NT2/D1 (cell line): ENCODE data around the gene GPR37L1.

ENCODE experiments used
- SUZ12 ChIP-seq: IDR thresholded peaks from 2 replicates; pipeline ENCODE4 v1.6.1; 2011; ENCODE audit not compliant: insufficient read length, insufficient read depth; ENCODE audit errors: extremely low read depth
- YY1 ChIP-seq: IDR thresholded peaks from 2 replicates; pipeline ENCODE4 v1.6.1; 2011; ENCODE audit not compliant: insufficient read length, insufficient read depth
- ZNF274 ChIP-seq: IDR thresholded peaks from 2 replicates; pipeline ENCODE4 v1.6.1; 2011; ENCODE audit warnings: mild to moderate bottlenecking, low read depth, low read length

GRCh38 chr1:202160377-202160940 lies 37.7 kb downstream of the GPR37L1 start, which contains the start of gene PTPN7:
- TF ChIP-seq ZNF274 (no peak), SUZ12 (no peak), YY1 (no peak)
